HUES64 (cell line): ENCODE measurements around the gene TF.

Experiments
- H3K27ac ChIP-seq: 2 replicates; pipeline ENCODE4 v1.7.0; 2013; ENCODE audit warnings: low read depth, low read length, inconsistent platforms
- H3K27me3 ChIP-seq: 2 replicates; pipeline ENCODE4 v1.6.1; 2013; ENCODE audit warnings: mild to moderate bottlenecking, low read length; ENCODE audit not compliant: insufficient read depth
- H3K36me3 ChIP-seq: 2 replicates; pipeline ENCODE4 v1.6.1; 2013; ENCODE audit warnings: mild to moderate bottlenecking, low read length; ENCODE audit not compliant: insufficient read depth
- H3K4me1 ChIP-seq: 2 replicates; pipeline ENCODE4 v1.6.1; 2013; ENCODE audit warnings: mild to moderate bottlenecking, low read length, moderate library complexity; ENCODE audit not compliant: insufficient read depth
- H3K4me3 ChIP-seq: 2 replicates; pipeline ENCODE4 v1.5.1; 2013; ENCODE audit warnings: mild to moderate bottlenecking, low read length, moderate library complexity
- H3K9ac ChIP-seq: 2 replicates; pipeline ENCODE4 v1.6.1; 2013; ENCODE audit warnings: mild to moderate bottlenecking, low read depth, low read length
- H3K9me3 ChIP-seq: 2 replicates; pipeline ENCODE4 v1.6.1; 2013; ENCODE audit warnings: low read depth, low read length; ENCODE audit not compliant: insufficient read depth
- WGBS: fragments of 150-250, 120-280 bp; methylation state at CpG from one replicate; pipeline ENCODE4 v1.1.7; 2013; ENCODE audit warnings: missing lambda C conversion rate; 5-methylcytosine and 5-hydroxymethylcytosine counted together

Gene TF

DNA sequence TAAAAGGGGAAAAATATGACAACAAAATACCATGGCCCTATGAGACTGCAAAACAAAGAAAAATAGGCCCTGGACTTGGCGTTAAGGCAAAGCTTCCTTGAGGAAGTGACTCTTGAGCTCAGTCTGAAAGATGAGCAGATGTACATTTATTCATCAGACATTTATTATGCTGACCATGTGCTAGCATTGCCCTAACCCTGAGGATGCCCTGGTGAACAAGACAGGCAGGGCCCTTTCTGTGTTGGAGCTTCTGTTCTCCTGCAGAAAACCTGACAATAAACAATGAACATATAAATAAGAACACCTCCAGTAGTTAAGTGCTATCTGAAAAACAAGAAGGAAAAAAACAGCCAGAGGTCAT lies 12.4 kb downstream of the TF start:
- H3K27me3 ChIP-seq = no peaks in the 10 kb centered on the region
- H3K4me1 ChIP-seq = peaks cover 17% of the 10 kb centered on the region
- no peak overlapping the region for H3K9ac ChIP-seq
- 67% methylated on average over 1 of the region's 1 CpG for WGBS
- H3K4me3 ChIP-seq = no peak overlapping the region
- no peaks in the 10 kb centered on the region for H3K9me3 ChIP-seq
- no peaks in the 10 kb centered on the region for H3K36me3 ChIP-seq
- H3K27ac ChIP-seq = no peak overlapping the region

DNA sequence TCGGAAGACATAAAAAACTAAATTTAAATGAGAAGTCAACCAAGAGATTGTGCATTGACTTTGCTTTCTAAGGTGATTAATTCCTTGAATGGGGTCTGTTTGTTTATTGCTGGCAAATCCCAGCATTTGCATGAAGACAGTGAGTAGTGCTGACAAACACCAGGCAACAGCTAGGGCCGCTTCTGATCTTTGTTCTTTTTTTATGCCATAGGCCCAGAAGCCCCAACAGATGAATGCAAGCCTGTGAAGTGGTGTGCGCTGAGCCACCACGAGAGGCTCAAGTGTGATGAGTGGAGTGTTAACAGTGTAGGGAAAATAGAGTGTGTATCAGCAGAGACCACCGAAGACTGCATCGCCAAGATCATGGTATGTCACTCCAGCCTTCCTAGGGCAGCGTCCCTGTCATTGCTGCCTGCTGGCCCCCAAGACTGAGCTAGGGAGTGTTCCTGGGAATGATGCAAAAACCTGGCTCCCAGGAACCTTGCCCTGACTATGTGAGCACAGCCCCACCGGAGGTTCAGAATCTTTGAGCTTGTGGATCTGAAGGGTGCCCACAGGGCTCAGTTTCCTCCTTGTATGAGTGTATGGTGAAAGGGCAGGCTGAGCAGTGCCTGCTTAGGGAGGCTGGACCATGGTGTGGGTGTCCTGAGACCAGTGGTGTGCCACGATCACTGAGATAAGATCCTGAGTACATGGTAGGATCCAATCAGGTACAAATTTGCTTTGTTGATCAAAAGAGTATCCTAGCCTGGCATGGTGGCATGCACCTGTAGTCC lies 13.0 kb downstream of the TF start:
- no peaks in the 10 kb centered on the region for H3K27me3 ChIP-seq
- no peak overlapping the region for H3K27ac ChIP-seq
- peaks cover 17% of the 10 kb centered on the region for H3K4me1 ChIP-seq
- WGBS = 70% methylated on average over 9 of the region's 9 CpGs
- H3K9me3 ChIP-seq = no peaks in the 10 kb centered on the region
- H3K9ac ChIP-seq = no peak overlapping the region
- no peaks in the 10 kb centered on the region for H3K36me3 ChIP-seq
- no peak overlapping the region for H3K4me3 ChIP-seq

DNA sequence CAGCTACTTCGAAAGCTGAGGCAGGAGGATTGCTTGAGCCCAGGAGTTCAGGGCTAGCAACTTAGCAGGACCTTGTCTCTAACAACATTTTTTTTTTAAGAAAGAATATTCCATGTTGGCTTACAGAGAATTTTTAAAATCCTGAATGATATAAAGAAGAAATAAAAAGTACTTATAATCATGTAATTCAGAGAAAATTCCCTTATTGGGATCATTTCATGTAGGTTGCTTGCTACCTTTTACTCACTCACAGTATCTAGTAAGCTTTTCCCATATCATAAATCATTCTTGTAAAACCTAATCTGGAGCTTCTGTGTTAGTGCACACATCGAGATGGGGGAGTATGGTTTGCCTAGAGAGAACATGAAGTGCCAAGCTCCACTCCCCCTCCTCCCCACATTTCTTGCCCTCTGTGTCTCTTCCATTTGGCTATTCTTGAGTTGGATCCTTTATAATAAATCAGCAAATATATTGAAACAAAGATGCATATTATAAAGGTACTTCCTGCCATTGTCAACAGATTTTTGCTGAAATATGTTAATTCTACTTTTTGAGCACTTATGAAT lies 13.6 kb downstream of the TF start:
- no peak overlapping the region for H3K4me3 ChIP-seq
- H3K9me3 ChIP-seq = no peaks in the 10 kb centered on the region
- H3K27ac ChIP-seq = no peak overlapping the region
- H3K36me3 ChIP-seq = no peaks in the 10 kb centered on the region
- no peaks in the 10 kb centered on the region for H3K27me3 ChIP-seq
- no peak overlapping the region for H3K9ac ChIP-seq
- 99% methylated on average over 2 of the region's 2 CpGs for WGBS
- H3K4me1 ChIP-seq = peaks cover 17% of the 10 kb centered on the region

DNA sequence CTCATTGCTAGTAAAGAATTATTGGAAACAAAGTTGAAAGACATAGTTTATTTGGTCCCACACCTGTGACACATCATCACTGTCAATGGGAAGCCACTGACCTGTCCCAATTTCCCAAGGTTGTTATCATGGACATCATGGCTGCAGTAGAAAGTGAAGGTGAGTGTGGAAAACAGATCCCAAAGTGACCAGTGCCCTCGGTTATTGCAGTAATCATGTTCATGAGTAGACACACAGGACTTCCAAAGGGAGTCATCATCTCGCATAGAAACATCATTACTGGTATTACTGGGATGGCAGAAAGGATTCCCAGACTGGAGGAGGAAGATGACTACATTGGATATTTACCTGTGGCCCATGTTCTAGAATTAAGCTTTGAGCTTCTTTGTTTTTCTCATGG lies 14.7 kb downstream of the TF start:
- Histone ChIP-seq H3K4me3 (no peak overlapping the region), H3K9ac (no peak overlapping the region), H3K27ac (no peak overlapping the region), H3K4me1 (peaks cover 17% of the 10 kb centered on the region), H3K36me3 (no peaks in the 10 kb centered on the region), H3K9me3 (no peaks in the 10 kb centered on the region), H3K27me3 (no peaks in the 10 kb centered on the region)
- WGBS = 93% methylated on average over 2 of the region's 2 CpGs

DNA sequence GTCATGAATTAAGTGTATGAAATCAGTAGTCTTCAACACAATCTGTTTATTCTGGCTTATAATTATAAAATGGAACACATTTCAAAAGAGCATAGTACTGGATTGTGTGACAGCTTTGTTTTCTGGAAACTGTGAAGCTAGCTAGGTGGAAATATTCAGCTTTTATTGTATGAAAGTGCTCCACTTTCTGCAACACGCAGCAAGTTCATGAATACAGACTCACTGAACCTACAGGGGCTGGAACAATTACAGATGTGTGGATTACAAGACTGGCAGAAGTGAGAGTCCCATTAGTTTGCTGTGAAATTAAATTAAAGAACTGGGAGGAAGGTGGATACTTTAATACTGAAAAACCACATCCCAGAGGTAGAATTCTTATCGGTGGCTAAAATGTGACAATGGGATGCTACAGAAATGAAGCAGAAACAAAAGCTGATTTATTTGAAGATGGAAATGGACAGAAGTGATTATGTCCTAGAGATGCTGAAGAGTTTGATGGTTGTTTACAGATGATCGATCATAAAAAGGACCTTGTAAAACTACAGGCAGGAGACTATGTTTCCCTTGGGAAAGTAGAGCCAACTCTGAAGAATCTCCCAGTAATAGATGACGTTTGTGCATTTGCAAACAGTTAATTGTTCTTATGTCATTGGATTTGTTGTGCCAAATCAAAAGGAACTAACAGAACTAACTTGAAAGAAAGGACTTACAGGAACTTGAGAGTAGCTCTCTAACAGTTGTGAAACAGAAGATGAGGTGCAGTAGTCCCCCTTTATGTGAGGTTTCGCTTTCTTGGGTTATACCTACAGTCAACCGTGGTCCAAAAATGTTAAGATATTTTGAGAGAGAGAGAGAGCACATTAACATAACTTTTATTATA lies 15.7 kb downstream of the TF start:
- Histone ChIP-seq H3K27me3 (no peaks in the 10 kb centered on the region), H3K4me3 (no peak overlapping the region), H3K9me3 (no peaks in the 10 kb centered on the region), H3K4me1 (peaks cover 17% of the 10 kb centered on the region), H3K36me3 (no peaks in the 10 kb centered on the region), H3K9ac (no peak overlapping the region), H3K27ac (no peak overlapping the region)
- 91% methylated on average over 6 of the region's 6 CpGs for WGBS

DNA sequence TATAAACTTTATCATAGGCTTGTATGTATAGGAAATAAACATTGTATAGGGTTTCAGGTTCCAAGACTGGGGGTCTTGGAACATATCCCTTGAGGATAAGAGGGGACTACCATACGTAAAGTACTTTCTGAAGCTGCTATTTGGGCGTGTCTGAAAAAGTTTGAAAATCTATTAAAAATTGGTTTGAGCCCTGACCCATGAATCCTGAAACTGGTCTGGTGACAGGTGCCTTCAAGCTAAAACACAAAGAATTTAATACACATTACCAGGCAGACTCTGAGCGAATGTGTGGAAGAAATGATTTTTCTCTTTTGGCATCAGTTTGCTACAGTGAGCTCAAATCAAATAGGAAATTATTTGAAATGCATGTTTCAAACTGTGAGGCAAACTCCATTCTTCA lies 16.3 kb downstream of the TF start:
- no peaks in the 10 kb centered on the region for H3K27me3 ChIP-seq
- no peak overlapping the region for H3K27ac ChIP-seq
- H3K9ac ChIP-seq = no peak overlapping the region
- no peaks in the 10 kb centered on the region for H3K9me3 ChIP-seq
- peaks cover 14% of the 10 kb centered on the region for H3K4me1 ChIP-seq
- no peak overlapping the region for H3K4me3 ChIP-seq
- H3K36me3 ChIP-seq = no peaks in the 10 kb centered on the region
- 62% methylated on average over 3 of the region's 3 CpGs for WGBS

DNA sequence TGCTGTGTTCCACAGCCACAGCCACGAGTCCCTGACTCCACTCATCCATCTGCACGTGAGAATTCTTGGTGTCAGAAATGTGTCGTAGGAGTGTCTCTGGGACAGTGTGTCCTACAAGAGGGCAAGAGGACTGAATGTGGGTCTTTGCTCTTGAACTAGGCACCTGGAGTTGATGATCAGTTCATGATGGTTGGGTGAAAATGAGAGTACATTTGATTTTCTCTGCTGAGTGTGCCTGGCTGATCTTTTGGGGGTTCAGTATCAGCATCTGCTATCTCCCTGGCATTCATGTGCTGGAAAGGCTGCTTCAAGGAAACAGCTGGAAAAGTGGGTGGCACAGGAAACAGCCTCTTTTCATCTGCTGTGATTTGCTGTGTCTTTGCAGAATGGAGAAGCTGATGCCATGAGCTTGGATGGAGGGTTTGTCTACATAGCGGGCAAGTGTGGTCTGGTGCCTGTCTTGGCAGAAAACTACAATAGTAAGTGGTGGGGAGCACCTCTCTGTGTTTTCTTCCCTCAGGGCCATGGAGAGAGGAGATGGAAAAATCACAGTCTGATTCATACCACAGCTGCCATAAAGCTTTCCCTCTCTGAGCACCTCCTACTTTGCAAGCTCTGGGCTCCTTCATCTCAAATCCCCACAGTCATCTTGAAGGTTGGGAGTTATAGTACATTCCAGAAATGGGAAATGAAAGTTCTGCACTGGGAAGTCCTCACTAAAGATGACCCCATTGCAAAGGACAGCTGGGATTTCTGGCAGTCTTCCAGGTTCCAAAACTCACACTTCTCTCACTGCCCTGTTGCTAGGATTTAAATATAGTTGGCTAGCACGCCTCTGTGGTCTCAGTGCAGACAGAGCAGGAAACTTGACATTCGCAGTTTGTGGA lies 17.8 kb downstream of the TF start:
- Histone ChIP-seq H3K27me3 (no peaks in the 10 kb centered on the region), H3K9ac (no peak overlapping the region), H3K36me3 (no peaks in the 10 kb centered on the region), H3K4me1 (0 out of 2 replicates have a peak, but pooled peaks cover 1% of the 10 kb centered on the region), H3K9me3 (no peaks in the 10 kb centered on the region), H3K27ac (no peak overlapping the region), H3K4me3 (no peak overlapping the region)
- 95% methylated on average over 6 of the region's 6 CpGs for whole genome bisulfite sequencing

DNA sequence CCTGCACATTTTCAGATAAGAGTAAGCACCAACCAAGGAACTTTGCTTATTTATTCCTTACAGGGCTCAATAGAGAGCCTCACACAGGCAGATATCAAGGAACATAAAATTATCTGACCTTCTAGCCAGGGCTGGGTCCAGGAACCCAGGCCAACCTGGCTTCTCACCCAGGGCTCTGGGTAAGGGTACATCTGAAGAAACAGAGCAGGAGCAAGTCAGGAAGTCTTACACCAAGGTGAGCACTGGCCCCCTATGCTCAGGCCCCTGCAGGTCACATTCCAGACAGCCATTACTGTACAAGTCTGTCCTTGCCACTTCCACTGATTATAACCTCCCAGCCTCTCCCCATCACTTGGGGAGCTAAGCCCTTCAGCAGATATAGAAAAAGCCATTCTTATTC lies 19.1 kb downstream of the TF start:
- H3K9me3 ChIP-seq = no peaks in the 10 kb centered on the region
- no peaks in the 10 kb centered on the region for H3K36me3 ChIP-seq
- H3K9ac ChIP-seq = no peak overlapping the region
- H3K27ac ChIP-seq = no peak overlapping the region
- H3K4me1 ChIP-seq = no peaks in the 10 kb centered on the region
- H3K4me3 ChIP-seq = no peak overlapping the region
- H3K27me3 ChIP-seq = no peaks in the 10 kb centered on the region

DNA sequence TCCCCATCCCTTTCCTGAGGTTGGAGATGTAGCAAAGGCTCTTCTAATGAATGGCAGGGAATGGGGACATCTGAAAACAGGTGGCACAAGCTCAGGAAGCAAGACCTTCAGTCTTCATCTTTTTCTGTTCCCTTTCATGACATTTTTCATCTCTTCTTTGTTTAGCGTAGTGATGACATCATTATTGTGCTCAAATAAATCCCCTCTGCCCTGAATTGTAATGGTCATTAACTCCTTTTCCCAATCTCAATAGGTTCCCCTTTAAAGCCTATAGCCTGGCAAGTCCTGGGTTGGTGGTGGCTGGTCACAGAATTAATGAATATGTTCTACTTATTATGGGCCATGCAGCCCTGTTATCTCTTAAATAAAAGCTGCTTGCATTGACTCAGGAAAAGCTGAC lies 21.4 kb downstream of the TF start:
- H3K9me3 ChIP-seq = no peaks in the 10 kb centered on the region
- H3K27ac ChIP-seq = no peak overlapping the region
- no peaks in the 10 kb centered on the region for H3K27me3 ChIP-seq
- no peaks in the 10 kb centered on the region for H3K36me3 ChIP-seq
- H3K4me3 ChIP-seq = no peak overlapping the region
- no peaks in the 10 kb centered on the region for H3K4me1 ChIP-seq
- 96% methylated on average over 1 of the region's 1 CpG for WGBS
- H3K9ac ChIP-seq = no peak overlapping the region

DNA sequence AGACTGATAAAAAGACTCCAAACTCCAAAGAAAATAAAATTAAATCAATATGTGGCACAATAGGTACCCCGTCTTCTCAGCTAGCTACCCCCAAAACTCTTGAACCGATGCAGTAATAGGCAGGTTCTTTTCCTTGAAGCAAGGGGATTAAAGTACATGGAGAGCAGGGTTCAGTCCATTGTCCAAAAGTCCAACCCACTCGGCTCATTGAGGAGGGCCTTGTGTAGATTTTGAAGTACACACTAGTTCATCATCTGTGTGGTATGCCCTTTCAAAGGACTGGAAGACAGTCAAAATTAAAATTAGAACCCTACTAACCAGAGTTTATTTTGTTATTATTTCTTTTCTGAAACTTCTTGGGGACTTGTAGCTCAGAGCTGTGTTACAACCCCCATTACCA lies 23.3 kb downstream of the TF start:
- Histone ChIP-seq H3K4me1 (no peaks in the 10 kb centered on the region), H3K9ac (no peak overlapping the region), H3K27me3 (no peaks in the 10 kb centered on the region), H3K27ac (no peak overlapping the region), H3K36me3 (no peaks in the 10 kb centered on the region), H3K4me3 (no peak overlapping the region), H3K9me3 (no peaks in the 10 kb centered on the region)
- WGBS = 96% methylated on average over 3 of the region's 3 CpGs
